GM23338 (cell line): ENCODE measurements around the gene HIVEP3.

Source experiments
- CTCF ChIP-seq, 2 experiments: fragments of 200-600 bp in 1 of 2; sonication (generic) in 1 of 2; conservative IDR thresholded peaks; 2 replicates each; pipeline versions ENCODE4 v1.5.1 to v1.6.1; 2016 to 2017; ENCODE audit warnings: antibody characterized with exemption in 2 of 2, low read depth in 2 of 2, mild to moderate bottlenecking in 2 of 2, moderate library complexity in 1 of 2
- POLR2AphosphoS5 ChIP-seq: IDR thresholded peaks from 2 replicates; pipeline ENCODE4 v1.6.1; 2016; ENCODE audit warnings: antibody characterized with exemption, low read depth
- STAT1 ChIP-seq: IDR thresholded peaks from one replicate; pipeline ENCODE4 v1.6.1; 2016; ENCODE audit warnings: antibody characterized with exemption; ENCODE audit not compliant: unreplicated experiment

GRCh38 chr1:41512701-41513382, 405.9 kb downstream of the HIVEP3 start:
- TF ChIP-seq CTCF (conservative IDR thresholded peaks at IDR 0.05; ENCODE audit: low read depth in 2 of 2) (no peak), POLR2AphosphoS5 (no peak), STAT1 (no peak)
